Middle frontal gyrus (tissue), 1 donor: Measurements from ENCODE around the gene MTG1.
"Not testable (repeated sequence)": the region's sequence is repeated elsewhere in the genome, so short reads cannot be mapped to it uniquely, and the experiment has no call there.

Experiments
- DNase-seq: peaks from one replicate; pipeline ENCODE4 v3.0.0-alpha.2; 2015; ENCODE audit warnings: low spot score; ENCODE audit errors: extremely low spot score

MTG1 gene

GRCh38 chr10:133400624-133401424 is 6.9 kb downstream of the MTG1 start:
- DNase-seq: no peak

GRCh38 chr10:133401500-133401899 is 7.5 kb downstream of the MTG1 start:
- no peak for DNase-seq

- no peak for DNase-seq
Measured at GRCh38 chr10:133401981-133402725, 8.2 kb downstream of the MTG1 start.

GRCh38 chr10:133403359-133403758 is 9.4 kb downstream of the MTG1 start:
- no peak for DNase-seq

- no peak for DNase-seq
Measured at GRCh38 chr10:133403784-133404183, 9.8 kb downstream of the MTG1 start.

GRCh38 chr10:133405272-133405671 is 11.3 kb downstream of the MTG1 start:
- no peak for DNase-seq

GRCh38 chr10:133405844-133406527 is 12.0 kb downstream of the MTG1 start:
- no peak for DNase-seq

- DNase-seq: no peak
Measured at GRCh38 chr10:133411523-133412380, 17.8 kb downstream of the MTG1 start.

- DNase-seq: no peak
Measured at GRCh38 chr10:133412381-133412711, 18.4 kb downstream of the MTG1 start.

GRCh38 chr10:133414401-133414800 is 20.4 kb downstream of the MTG1 start:
- not testable (repeated sequence) for DNase-seq

- no peak for DNase-seq
Measured at GRCh38 chr10:133415752-133416151, 21.8 kb downstream of the MTG1 start.

- DNase-seq: no peak
Measured at GRCh38 chr10:133418289-133418993, 24.5 kb downstream of the MTG1 start.

GRCh38 chr10:133419211-133419950 is 25.4 kb downstream of the MTG1 start:
- no peak for DNase-seq

GRCh38 chr10:133420028-133420427 is 26.1 kb downstream of the MTG1 start:
- DNase-seq: no peak

- no peak for DNase-seq
Measured at GRCh38 chr10:133420579-133420978, 26.6 kb downstream of the MTG1 start.

- DNase-seq: no peak
Measured at GRCh38 chr10:133421336-133422222, 27.6 kb downstream of the MTG1 start.

GRCh38 chr10:133422223-133422806 is 28.4 kb downstream of the MTG1 start:
- DNase-seq: no peak
